NCI-H748 (cell line): ENCODE data around the gene CCND1.
"Not testable (repeated sequence)": the region's sequence is repeated elsewhere in the genome, so short reads cannot be mapped to it uniquely, and the experiment has no call there.

Experiments used
- DNase-seq: peaks from one replicate; lab custom pipeline; 2025; ENCODE audit not compliant: unreplicated experiment; lab: John Stamatoyannopoulos, UW

Gene CCND1

GRCh38 chr11:69686452-69686851 is 45.5 kb downstream of the CCND1 start:
- DNase-seq, result no peak

DNA sequence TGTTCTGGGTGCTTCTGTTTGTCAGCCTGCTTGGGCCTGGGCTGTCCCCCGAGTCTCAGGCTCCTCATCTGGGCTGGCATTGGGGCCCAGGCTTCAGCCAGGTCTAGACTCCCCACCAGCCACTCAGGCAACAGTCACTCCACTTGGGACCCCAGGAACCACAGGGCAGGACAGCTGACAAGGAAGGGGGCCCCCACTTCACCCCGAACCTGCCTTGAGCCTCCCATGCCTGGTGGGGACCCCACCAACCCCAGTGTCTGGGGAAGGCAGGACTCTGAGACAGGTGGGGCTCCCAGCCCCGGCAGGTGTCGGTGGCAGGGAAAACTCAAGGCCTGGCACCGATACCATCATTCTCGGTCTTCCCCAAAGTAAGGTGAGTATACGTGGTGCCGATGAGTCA is 45.9 kb downstream of the CCND1 start:
- DNase-seq, result no peak

GRCh38 chr11:69687969-69688771 is 47.2 kb downstream of the CCND1 start:
- peak; percentile 55 for DNase-seq

GRCh38 chr11:69689484-69690319 is 48.7 kb downstream of the CCND1 start:
- no peak for DNase-seq

DNA sequence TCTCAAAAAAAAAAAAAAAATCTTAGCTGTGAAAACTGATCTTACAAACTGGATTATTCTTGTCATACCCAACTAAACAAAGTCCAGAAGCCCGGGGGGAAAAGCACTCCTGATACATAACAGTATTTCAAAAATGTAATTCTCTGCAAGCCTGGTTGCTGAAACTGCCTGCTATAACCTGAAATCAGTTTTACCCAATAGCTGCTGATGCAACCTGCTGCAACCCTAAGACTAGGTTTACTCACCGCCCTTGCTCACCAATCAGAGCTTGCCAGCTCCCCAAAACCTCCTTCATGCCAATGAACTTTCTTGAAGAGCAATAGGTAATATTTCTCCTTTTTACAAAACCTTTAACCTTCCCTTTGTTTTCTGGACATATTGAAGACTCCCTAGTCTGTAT is 50.5 kb downstream of the CCND1 start:
- DNase-seq, result no peak

- no peak for DNase-seq
Measured at GRCh38 chr11:69692422-69692821, 51.5 kb downstream of the CCND1 start.

- DNase-seq, result peak; percentile 25
Measured at GRCh38 chr11:69694781-69695180, 53.8 kb downstream of the CCND1 start.

DNA sequence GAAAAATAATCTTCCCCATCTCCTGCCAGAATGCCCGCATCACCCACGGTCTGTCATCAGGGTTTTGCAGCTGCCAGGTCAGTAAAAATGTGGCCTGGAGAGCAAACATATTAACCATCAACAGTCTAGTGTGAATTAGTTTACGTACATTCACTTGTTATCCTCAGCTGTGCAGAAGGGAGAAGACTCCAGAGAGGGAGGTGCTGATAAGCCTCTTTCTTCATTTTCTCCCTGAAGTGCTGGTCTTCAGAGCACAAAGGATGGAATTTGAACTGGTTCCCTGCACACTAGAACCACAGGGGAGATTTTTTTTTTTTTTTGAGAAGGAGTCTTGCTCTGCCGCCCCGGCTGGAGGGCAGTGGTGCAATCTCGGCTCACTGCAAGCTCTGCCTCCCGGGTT is 54.6 kb downstream of the CCND1 start:
- no peak for DNase-seq

- DNase-seq, result not testable (repeated sequence)
Measured at GRCh38 chr11:69695995-69696394, 55.0 kb downstream of the CCND1 start.

GRCh38 chr11:69696749-69697468 is 56.0 kb downstream of the CCND1 start:
- peak; percentile 72 for DNase-seq

DNA sequence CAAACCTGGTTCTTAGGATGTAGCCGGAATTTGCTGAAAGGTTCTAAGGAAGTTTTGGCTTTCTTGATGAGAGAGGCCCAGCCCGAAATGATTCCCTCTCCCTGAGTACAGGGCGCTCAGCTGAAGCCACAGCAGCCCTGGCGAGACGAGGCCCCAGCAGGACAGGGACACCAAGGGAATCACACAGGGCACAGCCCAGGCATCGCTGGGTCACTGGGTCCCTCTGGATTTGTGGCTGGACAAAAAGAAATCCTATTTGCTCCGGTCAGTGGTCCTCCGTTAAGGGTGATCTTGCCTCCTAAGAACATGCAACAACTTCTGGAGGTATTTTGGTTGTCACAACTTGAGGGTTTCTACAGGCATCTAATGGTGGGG is 56.5 kb downstream of the CCND1 start:
- no peak for DNase-seq

DNA sequence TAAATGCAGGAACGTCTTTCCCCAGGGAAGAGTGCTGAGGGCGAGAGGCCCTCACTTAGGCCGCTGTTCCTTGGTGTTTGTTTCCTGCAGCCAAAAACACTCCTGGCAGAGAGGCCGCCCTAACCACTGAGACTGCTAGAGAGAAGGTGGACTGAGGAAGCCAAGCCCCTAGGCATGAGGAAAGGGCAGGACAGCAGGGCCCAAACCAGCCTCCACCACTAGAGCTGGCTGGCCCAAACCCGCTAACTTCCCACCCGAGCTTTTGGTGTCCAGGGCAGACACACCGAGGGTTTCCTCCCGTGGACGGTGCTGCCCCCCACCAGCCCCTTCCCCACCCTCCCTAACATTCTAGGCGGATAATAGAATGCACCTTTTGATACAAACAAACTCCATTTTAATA is 56.9 kb downstream of the CCND1 start:
- DNase-seq, result no peak

DNA sequence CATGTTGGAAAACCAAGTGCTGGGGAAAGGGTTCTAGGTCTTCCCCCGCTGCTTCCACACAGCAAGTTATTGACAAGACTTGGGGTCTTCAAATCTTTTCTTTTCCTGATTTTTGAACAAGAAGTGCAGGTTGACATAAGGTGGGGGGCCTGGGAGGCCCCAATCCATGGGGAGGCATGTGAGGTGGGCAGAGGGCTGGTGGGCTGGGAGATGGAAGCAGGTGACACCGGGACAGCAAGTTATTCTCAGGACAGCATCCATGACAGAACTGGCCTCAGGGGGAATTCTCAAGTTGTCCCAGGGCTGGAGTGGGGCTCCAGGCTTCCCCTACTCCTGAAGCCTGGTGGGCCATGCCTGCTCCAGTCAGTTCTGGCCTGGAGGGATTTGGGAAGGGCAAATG is 57.4 kb downstream of the CCND1 start:
- DNase-seq, result no peak

DNA sequence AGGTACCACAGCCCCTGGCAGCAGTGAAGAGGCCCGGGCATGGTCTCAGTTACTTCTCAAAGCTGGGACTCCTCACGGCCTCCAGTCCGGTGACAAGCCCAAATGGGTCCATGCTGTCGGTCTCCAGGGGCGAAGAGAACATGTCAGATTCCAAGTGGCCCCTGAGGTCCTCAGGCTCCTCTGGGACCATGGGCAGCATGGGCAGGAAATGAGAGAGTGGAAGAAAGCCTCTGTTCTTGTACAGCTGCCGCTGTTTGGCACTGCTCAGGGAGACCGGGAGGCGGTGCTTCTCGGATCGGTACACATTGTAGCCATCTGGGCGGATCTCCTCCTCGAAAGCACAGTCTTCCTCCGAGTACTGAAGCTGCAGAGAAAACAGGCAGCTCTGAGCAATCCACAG is 58.3 kb downstream of the CCND1 start:
- no peak for DNase-seq

GRCh38 chr11:69700278-69701140 is 59.6 kb downstream of the CCND1 start:
- DNase-seq, result peak; percentile 80

DNA sequence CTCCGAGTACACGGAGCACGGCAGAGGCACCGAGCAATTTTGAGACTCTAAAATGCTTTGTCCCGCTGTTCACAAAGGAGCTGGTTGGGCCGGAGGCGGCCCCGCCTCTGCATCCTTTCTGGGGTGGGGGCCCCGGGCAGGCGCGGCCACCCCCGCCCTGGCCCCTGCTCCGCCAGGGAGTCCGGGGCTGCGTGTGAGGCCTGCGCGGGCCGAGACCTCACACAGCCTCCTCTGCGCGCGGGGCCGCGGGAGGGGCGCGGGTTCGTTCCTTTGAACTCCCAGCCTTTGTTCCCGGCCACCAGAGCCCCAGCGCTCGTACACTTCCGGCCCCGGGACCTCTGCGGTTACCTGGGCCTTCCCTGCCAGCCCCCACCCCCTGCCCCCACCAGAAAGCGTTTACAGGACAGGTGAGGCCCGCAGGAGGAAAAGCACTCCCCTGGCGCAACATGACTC is 61.3 kb downstream of the CCND1 start:
- no peak for DNase-seq

DNA sequence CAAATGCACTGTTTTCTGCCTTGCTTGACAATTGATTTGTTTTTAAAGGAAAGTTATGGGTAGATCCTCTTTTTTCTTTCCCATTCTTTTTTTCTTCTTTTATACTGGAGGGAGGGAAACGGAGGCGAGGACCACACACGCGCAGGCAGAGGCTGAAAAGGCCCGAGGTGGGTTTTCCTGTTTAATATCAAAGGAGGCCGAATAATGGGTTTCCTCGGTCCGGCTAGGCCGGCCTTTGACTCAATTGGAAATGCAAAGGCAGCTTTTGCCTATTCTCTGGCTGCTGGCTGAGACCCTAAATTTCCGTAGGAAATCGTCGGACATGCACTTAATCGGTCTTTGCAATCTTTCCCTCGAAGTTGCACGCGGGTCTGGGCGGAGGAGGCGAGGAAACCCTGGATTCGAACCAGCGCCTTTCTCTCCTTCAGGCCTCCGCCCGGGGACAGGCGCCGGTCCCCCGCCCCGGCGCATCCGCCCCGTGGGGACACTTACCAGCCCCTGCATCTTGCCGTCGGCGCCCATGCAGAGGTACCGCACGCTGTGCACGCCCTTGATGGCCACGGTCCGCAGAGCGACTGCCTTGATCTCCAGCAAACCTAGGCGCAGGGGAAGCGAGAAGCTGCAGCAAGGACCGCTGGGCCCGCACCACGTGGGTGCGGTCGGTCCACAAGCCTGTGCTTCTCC is 62.0 kb downstream of the CCND1 start:
- peak; percentile 25 for DNase-seq

DNA sequence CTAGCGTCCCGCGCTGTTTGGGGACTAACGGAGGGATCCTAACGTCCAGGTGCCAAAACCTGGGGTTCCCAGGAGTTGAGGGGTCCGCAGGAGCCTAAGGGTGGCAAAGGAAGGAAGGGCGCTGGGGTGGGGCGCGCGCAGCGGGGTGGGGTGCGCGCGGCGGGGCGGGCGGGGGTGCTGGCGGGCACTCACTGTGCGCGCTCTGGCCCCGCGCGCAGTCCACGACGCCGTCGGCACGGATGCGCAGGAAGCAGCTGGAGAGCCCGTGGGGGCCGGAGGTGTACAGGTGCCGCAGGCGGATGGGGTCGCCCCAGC is 62.5 kb downstream of the CCND1 start:
- DNase-seq, result peak; percentile 30
